GM13977 (cell line): ENCODE measurements around the gene GPM6B.

ENCODE experiments used
- DNase-seq: peaks from one replicate; pipeline ENCODE4 v3.0.0; 2012; ENCODE audit warnings: low spot score
- in situ Hi-C: fragments of 300-500 bp; cut with MboI; formaldehyde crosslinking; loops from one replicate; pipeline ENCODE4 v1.12.0; 2022; ENCODE audit warnings: low sequenced_read_pairs, low pct_unique_long_range_greater_than_20kb, mixed read lengths, inconsistent platforms; ENCODE audit not compliant: unreplicated experiment
- TF ChIP-seq, protein P1 (sequence below): IDR thresholded peaks from 2 replicates; pipeline ENCODE4 v1.5.1; 2012; ENCODE audit warnings: mild to moderate bottlenecking, control low read depth; ENCODE audit not compliant: insufficient read depth; ENCODE audit errors: extremely low read depth, missing control alignments

Gene GPM6B

DNA sequence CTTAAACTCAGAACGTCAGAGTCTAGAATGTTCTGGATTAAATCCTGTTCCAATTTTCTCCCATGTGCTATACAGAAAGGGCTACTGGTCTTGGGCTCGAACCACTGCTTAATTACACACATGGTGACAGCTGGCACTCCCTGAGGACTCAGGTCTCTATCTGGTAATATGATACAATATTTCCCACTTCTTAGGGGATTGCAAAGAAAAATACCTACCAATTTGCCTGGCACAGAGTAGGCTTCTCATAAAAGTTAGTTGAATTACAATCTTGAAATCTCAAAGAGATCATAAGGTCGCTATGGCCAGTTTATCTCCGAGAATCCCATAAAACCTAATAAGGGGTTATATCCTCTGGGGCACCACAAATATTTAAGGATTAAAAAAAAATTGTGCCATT, 8.6 kb downstream of the GPM6B start:
- TF ChIP-seq, protein P1, sequence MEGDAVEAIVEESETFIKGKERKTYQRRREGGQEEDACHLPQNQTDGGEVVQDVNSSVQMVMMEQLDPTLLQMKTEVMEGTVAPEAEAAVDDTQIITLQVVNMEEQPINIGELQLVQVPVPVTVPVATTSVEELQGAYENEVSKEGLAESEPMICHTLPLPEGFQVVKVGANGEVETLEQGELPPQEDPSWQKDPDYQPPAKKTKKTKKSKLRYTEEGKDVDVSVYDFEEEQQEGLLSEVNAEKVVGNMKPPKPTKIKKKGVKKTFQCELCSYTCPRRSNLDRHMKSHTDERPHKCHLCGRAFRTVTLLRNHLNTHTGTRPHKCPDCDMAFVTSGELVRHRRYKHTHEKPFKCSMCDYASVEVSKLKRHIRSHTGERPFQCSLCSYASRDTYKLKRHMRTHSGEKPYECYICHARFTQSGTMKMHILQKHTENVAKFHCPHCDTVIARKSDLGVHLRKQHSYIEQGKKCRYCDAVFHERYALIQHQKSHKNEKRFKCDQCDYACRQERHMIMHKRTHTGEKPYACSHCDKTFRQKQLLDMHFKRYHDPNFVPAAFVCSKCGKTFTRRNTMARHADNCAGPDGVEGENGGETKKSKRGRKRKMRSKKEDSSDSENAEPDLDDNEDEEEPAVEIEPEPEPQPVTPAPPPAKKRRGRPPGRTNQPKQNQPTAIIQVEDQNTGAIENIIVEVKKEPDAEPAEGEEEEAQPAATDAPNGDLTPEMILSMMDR: no peak
- in situ Hi-C loops: no loop called here

DNA sequence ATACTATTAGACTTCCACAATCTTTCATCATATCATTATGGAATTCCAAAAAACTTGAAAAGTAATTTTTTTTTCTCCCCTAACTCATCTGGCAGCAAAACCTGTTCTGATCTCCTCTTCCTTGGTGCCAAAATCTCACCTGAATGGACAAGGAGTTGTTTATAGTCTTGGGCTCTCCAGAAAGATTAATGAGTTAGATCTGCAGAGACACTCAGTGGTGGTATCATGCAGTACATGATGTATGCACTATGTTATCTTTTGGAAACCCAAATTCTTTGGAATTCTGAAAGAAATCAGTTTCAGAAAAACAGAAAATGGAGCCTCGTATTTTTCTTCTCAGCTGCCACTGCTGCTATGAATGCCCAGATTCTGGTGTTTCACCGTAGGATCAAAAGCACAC, 11.7 kb downstream of the GPM6B start:
- in situ Hi-C loops: no loop called here
- TF ChIP-seq, protein P1: no peak
- DNase-seq: peak; percentile 14

More for the DNA sequence above, 8.6 kb downstream of the GPM6B start:
- no peak for DNase-seq

DNA sequence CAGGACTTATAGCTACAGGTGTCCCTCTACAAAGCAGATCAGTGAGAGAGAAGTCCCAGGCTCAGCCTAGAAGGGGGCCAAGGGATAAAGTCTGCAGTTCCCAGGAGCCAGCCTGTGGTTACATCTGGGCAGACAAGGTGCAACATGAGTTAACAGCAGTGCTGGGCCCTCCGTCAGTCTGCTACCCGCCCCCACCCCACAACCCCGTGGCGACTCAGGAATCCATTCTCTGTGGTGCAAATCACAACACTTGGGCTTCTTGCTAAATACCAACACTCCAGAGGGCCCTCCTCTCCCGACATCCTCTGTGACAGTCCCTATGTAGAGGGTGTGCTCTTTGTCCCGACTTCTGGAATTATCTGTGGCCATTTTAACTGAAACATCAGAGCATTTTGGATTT, 13.8 kb downstream of the GPM6B start:
- TF ChIP-seq, protein P1: no peak

DNA sequence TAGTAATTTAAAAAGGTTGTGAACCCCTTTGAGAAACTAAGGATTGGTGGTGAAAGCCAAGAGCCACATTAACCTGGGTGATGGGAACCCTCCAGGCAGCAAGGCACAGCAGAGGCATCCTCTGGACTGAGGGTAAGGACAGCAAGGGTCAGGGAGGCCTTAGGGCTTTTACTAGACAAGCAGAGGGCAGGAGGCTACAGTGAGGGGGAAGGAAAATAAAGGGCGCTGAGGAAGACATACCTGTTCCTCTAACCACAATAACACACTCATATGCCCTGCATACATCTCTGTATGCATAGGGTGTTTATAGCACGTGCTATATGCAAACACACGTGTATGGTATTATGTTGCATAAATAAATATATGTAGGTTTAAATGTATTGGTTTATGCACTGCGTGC, 18.7 kb downstream of the GPM6B start:
- no peak for DNase-seq
- in situ Hi-C loops: no loop called here
- TF ChIP-seq, protein P1: no peak

More for the DNA sequence above, 13.8 kb downstream of the GPM6B start:
- no peak for DNase-seq
- in situ Hi-C loops: no loop called here

DNA sequence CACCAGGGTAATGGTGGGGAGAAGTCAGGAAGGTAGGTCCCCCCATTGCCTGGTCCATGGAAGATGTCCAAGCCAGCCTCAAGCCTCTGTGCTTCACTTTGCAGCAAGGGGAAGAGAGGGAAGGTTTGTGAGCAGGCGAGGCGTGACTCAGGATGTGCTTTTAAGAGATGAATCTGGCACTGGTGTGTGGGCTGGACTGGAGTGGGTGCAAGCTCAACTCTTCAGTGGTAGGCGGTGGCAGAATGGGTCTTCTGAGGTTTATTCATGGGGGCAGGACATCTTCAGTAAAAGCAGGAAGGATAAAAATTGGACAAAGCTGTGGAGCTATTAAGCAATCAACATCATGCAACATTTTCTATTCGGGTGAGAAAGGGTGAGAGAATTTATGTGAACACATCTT, 19.4 kb downstream of the GPM6B start:
- TF ChIP-seq, protein P1: no peak
- no peak for DNase-seq
- in situ Hi-C loops: no loop called here

DNA sequence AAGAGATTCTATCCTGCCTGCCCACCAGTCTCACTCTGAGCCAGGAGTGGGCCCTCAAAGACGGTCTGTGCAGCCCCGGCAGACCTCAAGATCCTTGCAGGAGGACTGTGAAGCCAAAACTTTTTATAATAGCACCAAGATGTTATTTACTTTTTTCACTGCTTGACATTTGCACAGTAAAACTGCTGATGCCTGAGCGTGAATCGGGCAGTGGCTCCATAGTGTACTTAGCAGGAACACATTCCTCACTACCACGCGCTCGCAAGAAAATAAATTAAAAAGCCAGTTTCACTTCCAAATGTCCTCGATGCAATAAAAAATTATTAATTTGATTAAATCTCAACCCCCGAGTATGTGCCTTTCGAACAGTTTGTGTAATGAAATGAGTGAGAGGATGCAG, 22.5 kb downstream of the GPM6B start:
- DNase-seq: no peak
- in situ Hi-C loops: no loop called here
- TF ChIP-seq, protein P1: no peak

DNA sequence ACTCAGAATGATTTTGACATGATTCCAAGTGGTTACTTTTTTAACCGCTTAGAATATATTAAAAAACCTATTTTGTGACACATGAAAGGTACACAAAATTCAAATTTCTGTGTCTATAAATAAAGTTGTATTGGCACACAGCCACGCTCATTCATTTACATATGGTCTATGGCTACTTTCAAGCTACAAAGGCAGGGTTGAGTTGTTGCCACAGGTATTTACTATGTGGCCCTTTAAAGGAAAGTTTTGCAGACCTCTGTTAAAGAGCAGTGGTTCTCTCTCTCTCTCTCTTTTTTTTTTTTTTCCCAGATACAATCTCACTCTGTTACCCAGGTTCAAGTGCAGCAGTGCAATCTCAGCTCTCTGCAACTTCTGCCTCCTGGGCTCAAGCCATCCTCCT, 23.0 kb downstream of the GPM6B start:
- in situ Hi-C loops: no loop called here

More for the DNA sequence above, 23.0 kb downstream of the GPM6B start:
- no peak for DNase-seq
- TF ChIP-seq, protein P1: no peak
